ENCODE measurements around the gene ICAM1. TPM values are rescaled to one million over a fixed set of nuclear protein-coding genes. Genes with fewer than 3 reads are reported as not detected.

ICAM1 gene
- total and polyA plus RNA-seq, 2 of the 8 experiments (the other 6 are each of a cell fraction or from before 2014, with no cell fraction given): 4.0 to 9.4 TPM

DNA sequence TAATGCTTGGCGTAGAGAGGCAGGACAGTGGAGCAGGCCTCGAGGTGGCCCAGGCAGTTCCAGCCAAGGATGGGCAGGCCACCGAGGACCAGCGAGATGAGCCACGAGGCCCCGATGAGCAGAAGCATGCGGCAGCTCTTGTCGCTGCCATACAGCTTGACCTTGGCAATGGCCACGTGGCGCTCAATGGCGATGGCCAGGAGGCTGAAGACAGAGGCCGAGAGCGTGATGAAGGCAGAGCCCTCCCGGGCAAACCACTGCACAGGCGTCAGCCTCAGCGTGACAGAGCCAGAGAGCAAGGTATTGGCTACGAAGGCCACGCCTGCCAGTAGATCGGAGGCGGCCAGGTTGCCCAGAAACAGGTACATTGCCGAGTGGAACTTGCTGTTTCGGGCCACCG lies 46.6 kb upstream of the ICAM1 start:
- Histone ChIP-seq H3K27ac (ENCODE audit: low read depth, low read length) (no peak overlapping the region), H2BK5ac (ENCODE audit: low read depth, low read length) (no peak overlapping the region), H2AK5ac (ENCODE audit: low read depth, low read length) (no peak overlapping the region), H3K23me2 (ENCODE audit: low read depth, low read length) (no peaks in the 10 kb centered on the region), H4K20me1 (replicated peaks in 1 of 2; ENCODE audit: control insufficient read depth in 1 of 2, insufficient read depth in 2 of 2, low read length in 2 of 2) (peaks cover 9 to 12% of the 10 kb centered on the region in 2 experiments), H3K36me3 (ENCODE audit: control insufficient read depth in 2 of 4, insufficient read depth in 4 of 4, low read length in 3 of 4) (peaks cover 0 to 3% (median under 1%) of the 10 kb centered on the region in 4 experiments; a peak in 3 of 8 replicates), H3K9me3 (ENCODE audit: insufficient read depth in 2 of 2, low read depth in 1 of 2, low read length in 1 of 2) (0 out of 4 replicates have a peak, but pooled peaks cover 0 to 5% of the 10 kb centered on the region in 2 experiments), H2BK15ac (ENCODE audit: low read length) (no peak overlapping the region), H4K8ac (ENCODE audit: extremely low read depth, insufficient read depth, low read length) (no peak overlapping the region), H3K4me1 (replicated peaks in 1 of 4; ENCODE audit: control insufficient read depth in 3 of 4, insufficient read depth in 4 of 4, low read length in 3 of 4) (peaks cover 0 to 4% (median 2%) of the 10 kb centered on the region in 4 experiments; a peak in 4 of 7 replicates), H2BK120ac (replicated peaks; ENCODE audit: low read depth, low read length) (no peak overlapping the region), H3K18ac (ENCODE audit: extremely low read depth, low read length) (no peak overlapping the region), H3K4me3 (ENCODE audit: extremely low read depth in 1 of 4, insufficient read depth in 2 of 4, low read depth in 3 of 4, low read length in 4 of 4) (no peak overlapping the region), H2BK12ac (ENCODE audit: low read depth, low read length) (no peak overlapping the region), H3K14ac (ENCODE audit: insufficient read length) (no peak overlapping the region), H2AFZ (ENCODE audit: low read length) (no peak overlapping the region), H3K79me1 (ENCODE audit: low read depth, low read length) (peaks cover 11% of the 10 kb centered on the region), H4K91ac (replicated peaks; ENCODE audit: insufficient read length, low read length) (no peak overlapping the region), H3K4me2 (ENCODE audit: insufficient read depth in 1 of 2, low read depth in 2 of 2, low read length in 2 of 2) (no peak overlapping the region), H4K5ac (ENCODE audit: insufficient read length, low read depth, low read length) (no peak overlapping the region), H3K9ac (replicated peaks in 1 of 4; ENCODE audit: extremely low read depth in 1 of 4, low read depth in 3 of 4, low read length in 3 of 4) (no peak overlapping the region), H3K23ac (ENCODE audit: insufficient read length) (no peak overlapping the region), H3K27me3 (replicated peaks in 1 of 4; ENCODE audit: control insufficient read depth in 3 of 4, extremely low read depth in 1 of 4, insufficient read depth in 3 of 4, low read length in 3 of 4) (no peaks in the 10 kb centered on the region), H3K79me2 (ENCODE audit: control insufficient read depth in 1 of 2, insufficient read depth in 2 of 2, low read length in 2 of 2) (peaks cover 0 to 16% of the 10 kb centered on the region in 2 experiments; a peak in 2 of 4 replicates), H3K56ac (replicated peaks; ENCODE audit: insufficient read length, low read depth, low read length) (no peak overlapping the region), H3K4ac (replicated peaks; ENCODE audit: insufficient read length, low read depth, low read length) (no peak overlapping the region), H2BK20ac (ENCODE audit: low read length) (no peak overlapping the region)
- ChIA-PET POLR2A (ENCODE audit: partially characterized antibody) (interaction anchor here (1.1 to 2.3 kb wide), 4 partner anchors 11 to 29 kb away, joined by 3 to 6 read pairs (median 4); partner anchors contain the start of gene DNMT1), CTCF (ENCODE audit: partially characterized antibody) (interaction anchor here (1.2 to 6.4 kb wide), 3 partner anchors 7 to 23 kb away, joined by 3 to 57 read pairs (median 51); no protein-coding TSS in a partner anchor)
- 97% methylated on average over 23 of the region's 23 CpGs; no CpG with 5 or more reads in 1 of the 2 experiments for WGBS, 2 experiments (ENCODE audit: extremely low coverage in 1 of 2, insufficient coverage in 1 of 2, insufficient read length in 1 of 2, insufficient replicate concordance in 2 of 2, low coverage in 1 of 2, low lambda C conversion rate in 2 of 2, missing lambda C conversion rate in 1 of 2)
- TF ChIP-seq SRF (IDR thresholded peaks at IDR 0.05; ENCODE audit: low read depth, low read length) (no peak), SAP30 (IDR thresholded peaks at IDR 0.05; ENCODE audit: insufficient read depth, insufficient replicate concordance, low read length) (no peak), POU5F1 (IDR thresholded peaks at IDR 0.05; ENCODE audit: low read depth, low read length) (no peak), JUND (IDR thresholded peaks at IDR 0.05; ENCODE audit: low read length) (no peak), TEAD4 (IDR thresholded peaks at IDR 0.05; ENCODE audit: low read depth, low read length) (no peak), SUZ12 (IDR thresholded peaks at IDR 0.05; ENCODE audit: low read length) (no peak), CTBP2 (IDR thresholded peaks at IDR 0.05; ENCODE audit: borderline replicate concordance, insufficient read depth, insufficient read length, low read length) (no peak), BACH1 (IDR thresholded peaks at IDR 0.05; ENCODE audit: low read length) (no peak), HDAC6 (IDR thresholded peaks at IDR 0.05; ENCODE audit: low read depth, low read length) (no peak), EP300 (IDR thresholded peaks at IDR 0.05; ENCODE audit: borderline replicate concordance in 1 of 2, low read depth in 2 of 2, low read length in 2 of 2) (no peak), EZH2 (IDR thresholded peaks at IDR 0.05; ENCODE audit: low read depth, low read length, severe bottlenecking) (no peak), TCF12 (IDR thresholded peaks at IDR 0.05; ENCODE audit: low read depth, low read length) (no peak), CBX8 (IDR thresholded peaks at IDR 0.05; ENCODE audit: borderline replicate concordance, low read depth, low read length) (no peak), CBX5 (IDR thresholded peaks at IDR 0.05; ENCODE audit: low read depth, low read length) (no peak)
- DNase-seq (ENCODE audit: low read depth in 1 of 2, low spot score in 2 of 2) (no peak), FAIRE-seq (no peak)

All from H1 (cell line).